H1 (cell line): ENCODE results near the gene PATL2. TPM values are rescaled to one million over a fixed set of nuclear protein-coding genes. Genes with fewer than 3 reads are reported as not detected.
"Not testable (repeated sequence)": the region's sequence is repeated elsewhere in the genome, so short reads cannot be mapped to it uniquely, and the experiment has no call there.

Experiments used
- CTCF ChIA-PET: fragments of 300-600 bp; sonication (Branson Sonifier 250); formaldehyde crosslinking; loops from one replicate; lab custom pipeline; 2021; ENCODE audit not compliant: partially characterized antibody; lab: Charles Lee
- POLR2A ChIA-PET: fragments of 300-600 bp; sonication (Branson Sonifier 250); formaldehyde crosslinking; loops from one replicate; lab custom pipeline; 2021; ENCODE audit warnings: inconsistent platforms; ENCODE audit not compliant: partially characterized antibody; lab: Charles Lee
- DNase-seq, 2 experiments: peaks; one replicate each; pipeline versions ENCODE4 v3.0.0 to v3.0.0-alpha.2; 2010 to 2022; ENCODE audit warnings: low spot score in 2 of 2, low read depth in 1 of 2, mixed read lengths in 1 of 2
- FAIRE-seq: peaks from 2 replicates; lab custom pipeline; 2011; peaks lifted over from hg19 to GRCh38; lab: Jason Lieb, UNC
- H2AFZ ChIP-seq: 2 replicates; pipeline ENCODE4 v1.8.1; 2012; ENCODE audit warnings: low read length, inconsistent platforms
- H2AK5ac ChIP-seq: 2 replicates; pipeline ENCODE4 v1.6.1; 2013; ENCODE audit warnings: low read depth, low read length
- H2BK120ac ChIP-seq: replicated peaks from 2 replicates; pipeline ENCODE3; 2013; ENCODE audit warnings: low read depth, low read length, inconsistent platforms
- H2BK12ac ChIP-seq: 2 replicates; pipeline ENCODE4 v1.6.1; 2013; ENCODE audit warnings: low read depth, low read length
- H2BK15ac ChIP-seq: 2 replicates; pipeline ENCODE4 v1.6.1; 2013; ENCODE audit warnings: low read length
- H2BK20ac ChIP-seq: 2 replicates; pipeline ENCODE4 v1.6.1; 2013; ENCODE audit warnings: low read length
- H2BK5ac ChIP-seq: 2 replicates; pipeline ENCODE4 v1.6.1; 2013; ENCODE audit warnings: low read depth, low read length
- H3K14ac ChIP-seq: 2 replicates; pipeline ENCODE4 v1.6.1; 2013; ENCODE audit warnings: inconsistent platforms; ENCODE audit not compliant: insufficient read length
- H3K18ac ChIP-seq: 2 replicates; pipeline ENCODE4 v1.6.1; 2013; ENCODE audit warnings: low read length; ENCODE audit errors: extremely low read depth
- H3K23ac ChIP-seq: 2 replicates; pipeline ENCODE4 v1.6.1; 2013; ENCODE audit warnings: inconsistent platforms; ENCODE audit not compliant: insufficient read length
- H3K23me2 ChIP-seq: 2 replicates; pipeline ENCODE4 v1.6.1; 2013; ENCODE audit warnings: low read depth, low read length
- H3K27ac ChIP-seq: 2 replicates; pipeline ENCODE4 v1.6.1; 2011; ENCODE audit warnings: low read depth, low read length, inconsistent platforms
- H3K27me3 ChIP-seq, 4 experiments: replicated peaks in 1 of 4; 1 replicate in 1 of 4; 2 replicates in 3 of 4; pipeline versions ENCODE4 v1.6.1 to v1.8.1; 2011 to 2013; ENCODE audit warnings: low read length in 3 of 4, mild to moderate bottlenecking in 3 of 4, inconsistent platforms in 2 of 4, mixed read lengths in 2 of 4, moderate library complexity in 1 of 4; ENCODE audit not compliant: control insufficient read depth in 3 of 4, insufficient read depth in 3 of 4; ENCODE audit errors: extremely low read depth in 1 of 4
- H3K36me3 ChIP-seq, 4 experiments: 2 replicates each; pipeline versions ENCODE4 v1.6.1 to v1.8.1; 2011 to 2013; ENCODE audit warnings: mild to moderate bottlenecking in 4 of 4, low read length in 3 of 4, moderate library complexity in 2 of 4, control low read depth in 1 of 4, inconsistent platforms in 1 of 4; ENCODE audit not compliant: insufficient read depth in 4 of 4, control insufficient read depth in 2 of 4
- H3K4ac ChIP-seq: replicated peaks from 2 replicates; pipeline ENCODE3; 2013; ENCODE audit warnings: low read length, low read depth, mixed read lengths, inconsistent platforms; ENCODE audit not compliant: insufficient read length
- H3K4me1 ChIP-seq, 4 experiments: replicated peaks in 1 of 4; 1 replicate in 1 of 4; 2 replicates in 3 of 4; pipeline versions ENCODE4 v1.6.1 to v1.8.1; 2011 to 2013; ENCODE audit warnings: low read length in 3 of 4, inconsistent platforms in 2 of 4, mixed read lengths in 1 of 4; ENCODE audit not compliant: insufficient read depth in 4 of 4, control insufficient read depth in 3 of 4
- H3K4me2 ChIP-seq, 2 experiments: 2 replicates each; pipeline versions ENCODE4 v1.6.1 to v1.8.1; 2011 to 2013; ENCODE audit warnings: low read depth in 2 of 2, low read length in 2 of 2, control low read depth in 1 of 2, inconsistent platforms in 1 of 2, mild to moderate bottlenecking in 1 of 2; ENCODE audit not compliant: insufficient read depth in 1 of 2
- H3K4me3 ChIP-seq, 4 experiments: fragments of 200-600, 300-600 bp in 1 of 4; sonication (generic), shearing (Covaris generic), sonication (Bioruptor Twin) in 1 of 4; 2 replicates each; pipeline versions ENCODE4 v1.5.1 to v1.8.1; 2011 to 2016; ENCODE audit warnings: low read length in 4 of 4, low read depth in 3 of 4, control low read depth in 2 of 4, inconsistent platforms in 2 of 4, mild to moderate bottlenecking in 2 of 4, mixed read lengths in 1 of 4, moderate library complexity in 1 of 4; ENCODE audit not compliant: insufficient read depth in 2 of 4; ENCODE audit errors: extremely low read depth in 1 of 4
- H3K56ac ChIP-seq: replicated peaks from 2 replicates; pipeline ENCODE3; 2013; ENCODE audit warnings: low read depth, mild to moderate bottlenecking, mixed read lengths, low read length, inconsistent platforms; ENCODE audit not compliant: insufficient read length
- H3K79me1 ChIP-seq: 2 replicates; pipeline ENCODE4 v1.6.1; 2013; ENCODE audit warnings: low read depth, low read length, control low read depth
- H3K79me2 ChIP-seq, 2 experiments: 2 replicates each; pipeline versions ENCODE4 v1.6.1 to v1.8.1; 2012 to 2013; ENCODE audit warnings: low read length in 2 of 2, mild to moderate bottlenecking in 2 of 2, inconsistent platforms in 1 of 2; ENCODE audit not compliant: insufficient read depth in 2 of 2, control insufficient read depth in 1 of 2
- H3K9ac ChIP-seq, 4 experiments: replicated peaks in 1 of 4; 1 replicate in 1 of 4; 2 replicates in 3 of 4; pipeline versions ENCODE4 v1.6.1 to v1.8.1; 2011 to 2013; ENCODE audit warnings: low read depth in 3 of 4, low read length in 3 of 4, control low read depth in 2 of 4, mild to moderate bottlenecking in 2 of 4, moderate library complexity in 2 of 4, inconsistent platforms in 1 of 4; ENCODE audit errors: extremely low read depth in 1 of 4
- H3K9me3 ChIP-seq, 2 experiments: 2 replicates each; pipeline versions ENCODE4 v1.6.1 to v1.8.1; 2012 to 2013; ENCODE audit warnings: mild to moderate bottlenecking in 2 of 2, moderate library complexity in 2 of 2, control low read depth in 1 of 2, inconsistent platforms in 1 of 2, low read depth in 1 of 2, low read length in 1 of 2, mixed read lengths in 1 of 2; ENCODE audit not compliant: insufficient read depth in 2 of 2
- H4K20me1 ChIP-seq, 2 experiments: replicated peaks in 1 of 2; 2 replicates each; pipeline versions ENCODE3 to v1.8.1; 2011 to 2013; ENCODE audit warnings: inconsistent platforms in 2 of 2, low read length in 2 of 2, mild to moderate bottlenecking in 1 of 2; ENCODE audit not compliant: insufficient read depth in 2 of 2, control insufficient read depth in 1 of 2
- H4K5ac ChIP-seq: 2 replicates; pipeline ENCODE4 v1.6.1; 2013; ENCODE audit warnings: low read length, low read depth, mixed read lengths, inconsistent platforms; ENCODE audit not compliant: insufficient read length
- H4K8ac ChIP-seq: 2 replicates; pipeline ENCODE4 v1.8.0; 2013; ENCODE audit warnings: mild to moderate bottlenecking, moderate library complexity, low read length, inconsistent platforms; ENCODE audit not compliant: insufficient read depth; ENCODE audit errors: extremely low read depth
- H4K91ac ChIP-seq: replicated peaks from 2 replicates; pipeline ENCODE3; 2013; ENCODE audit warnings: low read length, mixed read lengths, inconsistent platforms; ENCODE audit not compliant: insufficient read length
- WGBS, 2 experiments: shearing (Covaris generic) in 1 of 2; methylation state at CpG; one replicate each; pipeline versions ENCODE4 v1.1.6 to v1.1.7; 2013 to 2015; ENCODE audit warnings: low lambda C conversion rate in 2 of 2, mixed read lengths in 2 of 2, inconsistent platforms in 1 of 2, low coverage in 1 of 2, missing lambda C conversion rate in 1 of 2; ENCODE audit not compliant: insufficient replicate concordance in 2 of 2, insufficient coverage in 1 of 2, insufficient read length in 1 of 2; ENCODE audit errors: extremely low coverage in 1 of 2, missing lambda C conversion rate in 1 of 2; 5-methylcytosine and 5-hydroxymethylcytosine counted together
- polyA plus RNA-seq, 7 experiments: library from polyadenylated mRNA; depleted of rRNA in 3 of 7; stranded (reverse) in 5 of 7; unstranded in 2 of 7; fragments of >200 nt in 5 of 7; fragments of 200-250 nt in 2 of 7; gene quantifications; 1 replicate in 5 of 7; 2 replicates in 1 of 7; 4 replicates in 1 of 7; pipeline versions ENCODE4 v1.2.1 to v1.2.3, GENCODE V29; 2011 to 2013; ENCODE audit warnings: missing spikeins in 2 of 7, mixed read lengths in 2 of 7
- total RNA-seq: library from RNA; stranded (reverse); fragmentation: NEBNext Ultra II Directional; extraction: Animal tissue kit (Norgen Biotek cat#: 25700); gene quantifications from 2 replicates; pipeline ENCODE4 v1.2.1, GENCODE V29; 2021

PATL2 gene
- total and polyA plus RNA-seq, 2 of the 8 experiments (the other 6 are each of a cell fraction or from before 2014, with no cell fraction given) = 0.65 to 1.3 TPM

- not testable (repeated sequence) for H2BK20ac ChIP-seq, H2AFZ ChIP-seq, H3K4me1 ChIP-seq, DNase-seq, H3K14ac ChIP-seq, H4K5ac ChIP-seq, H3K27me3 ChIP-seq, H2BK15ac ChIP-seq, H3K18ac ChIP-seq, H4K20me1 ChIP-seq, H3K56ac ChIP-seq, H4K91ac ChIP-seq, H3K79me1 ChIP-seq, H3K4ac ChIP-seq, H2BK5ac ChIP-seq, H3K9me3 ChIP-seq, FAIRE-seq, H2BK120ac ChIP-seq, H3K27ac ChIP-seq, H3K23me2 ChIP-seq, H2BK12ac ChIP-seq, H3K23ac ChIP-seq, H3K79me2 ChIP-seq, H2AK5ac ChIP-seq, H3K36me3 ChIP-seq, H3K9ac ChIP-seq, H3K4me2 ChIP-seq, H3K4me3 ChIP-seq, H4K8ac ChIP-seq
- ChIA-PET POLR2A (interaction anchor here (2.8 kb wide), 1 partner anchor 76 kb away, joined by 9 read pairs; the partner anchor contains the start of gene SPG11), CTCF (interaction anchor here (0.7 to 5.0 kb wide), 27 partner anchors 8 to 182 kb away, joined by 3 to 87 read pairs (median 5); partner anchors contain the start of genes B2M, PATL2 and SPG11)
- 84% methylated on average over 13 of the region's 24 CpGs; no CpG with 5 or more reads in 1 of the 2 experiments for WGBS, 2 experiments
Measured at GRCh38 chr15:44739222-44739847, 28.2 kb upstream of the PATL2 start.
